SK-N-SH treated with all-trans-retinoic acid at 6 μM for 48 hours (cell line): ENCODE measurements around the gene NUTM1.

Experiments used
- ATAC-seq: fragments of 200-7000 bp; cut with Tn5 transposase; 3 replicates; pipeline ENCODE4 v1.9.1; 2020; ENCODE audit warnings: mild to moderate bottlenecking, moderate library complexity
- BACH2 ChIP-seq: fragments of 250-450 bp; sonication (Bioruptor Pico); IDR thresholded peaks from 2 replicates; pipeline ENCODE4 v1.9.0; 2021; ENCODE audit warnings: mild to moderate bottlenecking, borderline replicate concordance
- GLIS3 ChIP-seq: fragments of 250-450 bp; sonication (Bioruptor Pico); IDR thresholded peaks from 2 replicates; pipeline ENCODE4 v1.5.0; 2020; ENCODE audit warnings: mild to moderate bottlenecking, moderate library complexity
- ISL1 ChIP-seq: fragments of 250-450 bp; sonication (Bioruptor Pico); IDR thresholded peaks from 2 replicates; pipeline ENCODE4 v2.1.2; 2022; ENCODE audit warnings: mild to moderate bottlenecking, moderate library complexity
- RARB ChIP-seq: fragments of 250-450 bp; sonication (Bioruptor Pico); IDR thresholded peaks from 2 replicates; pipeline ENCODE4 v1.8.0; 2021; ENCODE audit warnings: mild to moderate bottlenecking, moderate library complexity
- SNAI2 ChIP-seq: fragments of 250-450 bp; sonication (Bioruptor Pico); IDR thresholded peaks from 2 replicates; pipeline ENCODE4 v1.5.0; 2020; ENCODE audit warnings: mild to moderate bottlenecking, moderate library complexity
- TCF4 ChIP-seq: fragments of 250-450 bp; sonication (Bioruptor Pico); IDR thresholded peaks from 2 replicates; pipeline ENCODE4 v1.8.0; 2021; ENCODE audit warnings: mild to moderate bottlenecking, moderate library complexity, borderline replicate concordance
- TOX ChIP-seq: fragments of 250-450 bp; sonication (Bioruptor Pico); IDR thresholded peaks from 2 replicates; pipeline ENCODE4 v1.8.0; 2021; ENCODE audit warnings: mild to moderate bottlenecking, moderate library complexity, borderline replicate concordance
- ZC3H10 ChIP-seq: fragments of 250-450 bp; sonication (Bioruptor Pico); IDR thresholded peaks from 2 replicates; pipeline ENCODE4 v1.5.1; 2021; ENCODE audit warnings: mild to moderate bottlenecking, moderate library complexity
- ZFP3 ChIP-seq: fragments of 250-450 bp; sonication (Bioruptor Pico); IDR thresholded peaks from 2 replicates; pipeline ENCODE4 v1.5.0; 2020; ENCODE audit warnings: mild to moderate bottlenecking, moderate library complexity
- ZNF565 ChIP-seq: fragments of 450-650 bp; formaldehyde crosslinking; conservative IDR thresholded peaks from 2 replicates; pipeline ENCODE4 v1.5.0; 2020; ENCODE audit warnings: low read depth, mild to moderate bottlenecking, moderate library complexity
- ZNF70 ChIP-seq: fragments of 450-650 bp; formaldehyde crosslinking; IDR thresholded peaks from 2 replicates; pipeline ENCODE4 v1.5.0; 2020; ENCODE audit warnings: mild to moderate bottlenecking, moderate library complexity
- ZNF8 ChIP-seq: fragments of 450-650 bp; formaldehyde crosslinking; IDR thresholded peaks from 2 replicates; pipeline ENCODE4 v1.5.0; 2020; ENCODE audit warnings: mild to moderate bottlenecking, moderate library complexity
- TF ChIP-seq, protein P1 (sequence below): fragments of 250-450 bp; sonication (Bioruptor Pico); IDR thresholded peaks from 2 replicates; pipeline ENCODE4 v1.5.0; 2020; ENCODE audit warnings: mild to moderate bottlenecking, moderate library complexity
- TF ChIP-seq, protein P2 (sequence below): fragments of 250-450 bp; sonication (Bioruptor Pico); IDR thresholded peaks from 2 replicates; pipeline ENCODE4 v1.8.0; 2021; ENCODE audit warnings: low read depth, mild to moderate bottlenecking, moderate library complexity, borderline replicate concordance
- TF ChIP-seq, protein P3 (sequence below): fragments of 250-450 bp; sonication (Bioruptor Pico); IDR thresholded peaks from 2 replicates; pipeline ENCODE4 v1.5.1; 2021; ENCODE audit warnings: mild to moderate bottlenecking, moderate library complexity
- TF ChIP-seq, protein P4 (sequence below): fragments of 250-450 bp; sonication (Bioruptor Pico); IDR thresholded peaks from 2 replicates; pipeline ENCODE4 v1.8.0; 2020; ENCODE audit warnings: mild to moderate bottlenecking, moderate library complexity, borderline replicate concordance
- TF ChIP-seq, protein P5 (sequence below): fragments of 250-450 bp; sonication (Bioruptor Pico); IDR thresholded peaks from 2 replicates; pipeline ENCODE4 v1.5.1; 2020; ENCODE audit warnings: low read depth, mild to moderate bottlenecking, moderate library complexity

Gene NUTM1

DNA sequence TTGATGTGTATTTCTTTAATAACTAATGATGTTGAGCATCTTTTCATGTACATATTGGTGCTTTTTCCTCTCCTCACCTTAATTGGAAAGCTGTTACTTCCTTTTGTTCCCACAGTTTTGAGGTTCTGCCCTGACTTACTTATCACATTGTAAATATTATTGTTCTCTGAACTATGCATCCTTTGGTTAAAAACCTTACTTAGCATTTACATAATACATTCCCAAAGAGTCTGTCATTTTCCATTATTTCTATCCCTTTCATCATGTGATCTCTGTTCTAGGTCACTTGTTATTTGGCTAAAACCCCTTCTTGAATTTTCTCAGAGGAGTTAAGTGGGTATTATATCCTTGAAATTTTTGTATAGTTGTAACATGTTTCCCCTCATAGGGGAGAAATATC is 38.5 kb upstream of the NUTM1 start (continued):
- TF ChIP-seq, protein P1, sequence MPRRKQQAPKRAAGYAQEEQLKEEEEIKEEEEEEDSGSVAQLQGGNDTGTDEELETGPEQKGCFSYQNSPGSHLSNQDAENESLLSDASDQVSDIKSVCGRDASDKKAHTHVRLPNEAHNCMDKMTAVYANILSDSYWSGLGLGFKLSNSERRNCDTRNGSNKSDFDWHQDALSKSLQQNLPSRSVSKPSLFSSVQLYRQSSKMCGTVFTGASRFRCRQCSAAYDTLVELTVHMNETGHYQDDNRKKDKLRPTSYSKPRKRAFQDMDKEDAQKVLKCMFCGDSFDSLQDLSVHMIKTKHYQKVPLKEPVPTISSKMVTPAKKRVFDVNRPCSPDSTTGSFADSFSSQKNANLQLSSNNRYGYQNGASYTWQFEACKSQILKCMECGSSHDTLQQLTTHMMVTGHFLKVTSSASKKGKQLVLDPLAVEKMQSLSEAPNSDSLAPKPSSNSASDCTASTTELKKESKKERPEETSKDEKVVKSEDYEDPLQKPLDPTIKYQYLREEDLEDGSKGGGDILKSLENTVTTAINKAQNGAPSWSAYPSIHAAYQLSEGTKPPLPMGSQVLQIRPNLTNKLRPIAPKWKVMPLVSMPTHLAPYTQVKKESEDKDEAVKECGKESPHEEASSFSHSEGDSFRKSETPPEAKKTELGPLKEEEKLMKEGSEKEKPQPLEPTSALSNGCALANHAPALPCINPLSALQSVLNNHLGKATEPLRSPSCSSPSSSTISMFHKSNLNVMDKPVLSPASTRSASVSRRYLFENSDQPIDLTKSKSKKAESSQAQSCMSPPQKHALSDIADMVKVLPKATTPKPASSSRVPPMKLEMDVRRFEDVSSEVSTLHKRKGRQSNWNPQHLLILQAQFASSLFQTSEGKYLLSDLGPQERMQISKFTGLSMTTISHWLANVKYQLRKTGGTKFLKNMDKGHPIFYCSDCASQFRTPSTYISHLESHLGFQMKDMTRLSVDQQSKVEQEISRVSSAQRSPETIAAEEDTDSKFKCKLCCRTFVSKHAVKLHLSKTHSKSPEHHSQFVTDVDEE (CRISPR knock-in tag), result no peak
- TF ChIP-seq, all 23 proteins: peak for 0

DNA sequence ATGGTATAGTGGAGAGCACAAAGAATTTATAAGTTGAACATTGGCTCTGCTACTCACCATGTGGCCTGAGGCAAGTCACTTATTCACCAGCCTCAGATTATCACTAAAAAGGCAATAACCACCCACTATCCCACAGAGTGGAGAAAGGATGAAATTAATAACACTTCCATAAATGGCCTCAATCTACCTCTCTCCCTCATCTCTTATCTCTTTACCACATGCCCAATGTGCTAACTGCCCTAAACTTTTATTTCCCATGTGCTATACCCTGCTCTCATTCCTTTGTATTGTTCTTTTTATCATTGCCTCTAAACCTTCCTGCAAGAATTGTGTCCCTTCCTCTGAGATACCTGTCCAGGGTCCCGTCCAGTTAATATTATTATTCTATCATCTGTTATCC is 31.6 kb upstream of the NUTM1 start:
- no peak for ATAC-seq
- no peak for TF ChIP-seq RARB (CRISPR knock-in tag)
- no peak for TF ChIP-seq BACH2 (CRISPR knock-in tag)
- TF ChIP-seq, protein P2, sequence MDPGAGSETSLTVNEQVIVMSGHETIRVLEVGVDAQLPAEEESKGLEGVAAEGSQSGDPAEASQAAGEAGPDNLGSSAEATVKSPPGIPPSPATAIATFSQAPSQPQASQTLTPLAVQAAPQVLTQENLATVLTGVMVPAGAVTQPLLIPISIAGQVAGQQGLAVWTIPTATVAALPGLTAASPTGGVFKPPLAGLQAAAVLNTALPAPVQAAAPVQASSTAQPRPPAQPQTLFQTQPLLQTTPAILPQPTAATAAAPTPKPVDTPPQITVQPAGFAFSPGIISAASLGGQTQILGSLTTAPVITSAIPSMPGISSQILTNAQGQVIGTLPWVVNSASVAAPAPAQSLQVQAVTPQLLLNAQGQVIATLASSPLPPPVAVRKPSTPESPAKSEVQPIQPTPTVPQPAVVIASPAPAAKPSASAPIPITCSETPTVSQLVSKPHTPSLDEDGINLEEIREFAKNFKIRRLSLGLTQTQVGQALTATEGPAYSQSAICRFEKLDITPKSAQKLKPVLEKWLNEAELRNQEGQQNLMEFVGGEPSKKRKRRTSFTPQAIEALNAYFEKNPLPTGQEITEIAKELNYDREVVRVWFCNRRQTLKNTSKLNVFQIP (CRISPR knock-in tag), result no peak
- TF ChIP-seq SNAI2 (CRISPR knock-in tag), result no peak
- TF ChIP-seq, protein P3, sequence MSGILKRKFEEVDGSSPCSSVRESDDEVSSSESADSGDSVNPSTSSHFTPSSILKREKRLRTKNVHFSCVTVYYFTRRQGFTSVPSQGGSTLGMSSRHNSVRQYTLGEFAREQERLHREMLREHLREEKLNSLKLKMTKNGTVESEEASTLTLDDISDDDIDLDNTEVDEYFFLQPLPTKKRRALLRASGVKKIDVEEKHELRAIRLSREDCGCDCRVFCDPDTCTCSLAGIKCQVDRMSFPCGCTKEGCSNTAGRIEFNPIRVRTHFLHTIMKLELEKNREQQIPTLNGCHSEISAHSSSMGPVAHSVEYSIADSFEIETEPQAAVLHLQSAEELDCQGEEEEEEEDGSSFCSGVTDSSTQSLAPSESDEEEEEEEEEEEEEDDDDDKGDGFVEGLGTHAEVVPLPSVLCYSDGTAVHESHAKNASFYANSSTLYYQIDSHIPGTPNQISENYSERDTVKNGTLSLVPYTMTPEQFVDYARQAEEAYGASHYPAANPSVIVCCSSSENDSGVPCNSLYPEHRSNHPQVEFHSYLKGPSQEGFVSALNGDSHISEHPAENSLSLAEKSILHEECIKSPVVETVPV (CRISPR knock-in tag), result no peak
- TF ChIP-seq, protein P4, sequence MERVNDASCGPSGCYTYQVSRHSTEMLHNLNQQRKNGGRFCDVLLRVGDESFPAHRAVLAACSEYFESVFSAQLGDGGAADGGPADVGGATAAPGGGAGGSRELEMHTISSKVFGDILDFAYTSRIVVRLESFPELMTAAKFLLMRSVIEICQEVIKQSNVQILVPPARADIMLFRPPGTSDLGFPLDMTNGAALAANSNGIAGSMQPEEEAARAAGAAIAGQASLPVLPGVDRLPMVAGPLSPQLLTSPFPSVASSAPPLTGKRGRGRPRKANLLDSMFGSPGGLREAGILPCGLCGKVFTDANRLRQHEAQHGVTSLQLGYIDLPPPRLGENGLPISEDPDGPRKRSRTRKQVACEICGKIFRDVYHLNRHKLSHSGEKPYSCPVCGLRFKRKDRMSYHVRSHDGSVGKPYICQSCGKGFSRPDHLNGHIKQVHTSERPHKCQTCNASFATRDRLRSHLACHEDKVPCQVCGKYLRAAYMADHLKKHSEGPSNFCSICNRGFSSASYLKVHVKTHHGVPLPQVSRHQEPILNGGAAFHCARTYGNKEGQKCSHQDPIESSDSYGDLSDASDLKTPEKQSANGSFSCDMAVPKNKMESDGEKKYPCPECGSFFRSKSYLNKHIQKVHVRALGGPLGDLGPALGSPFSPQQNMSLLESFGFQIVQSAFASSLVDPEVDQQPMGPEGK (CRISPR knock-in tag), result no peak
- no peak for TF ChIP-seq TOX (CRISPR knock-in tag)
- no peak for TF ChIP-seq ZNF565 (CRISPR knock-in tag)
- TF ChIP-seq GLIS3, result no peak
- no peak for TF ChIP-seq ZNF70 (CRISPR knock-in tag)
- TF ChIP-seq ZFP3 (CRISPR knock-in tag), result no peak
- TF ChIP-seq, protein P5, sequence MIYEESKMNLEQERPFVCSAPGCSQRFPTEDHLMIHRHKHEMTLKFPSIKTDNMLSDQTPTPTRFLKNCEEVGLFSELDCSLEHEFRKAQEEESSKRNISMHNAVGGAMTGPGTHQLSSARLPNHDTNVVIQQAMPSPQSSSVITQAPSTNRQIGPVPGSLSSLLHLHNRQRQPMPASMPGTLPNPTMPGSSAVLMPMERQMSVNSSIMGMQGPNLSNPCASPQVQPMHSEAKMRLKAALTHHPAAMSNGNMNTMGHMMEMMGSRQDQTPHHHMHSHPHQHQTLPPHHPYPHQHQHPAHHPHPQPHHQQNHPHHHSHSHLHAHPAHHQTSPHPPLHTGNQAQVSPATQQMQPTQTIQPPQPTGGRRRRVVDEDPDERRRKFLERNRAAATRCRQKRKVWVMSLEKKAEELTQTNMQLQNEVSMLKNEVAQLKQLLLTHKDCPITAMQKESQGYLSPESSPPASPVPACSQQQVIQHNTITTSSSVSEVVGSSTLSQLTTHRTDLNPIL (CRISPR knock-in tag), result no peak
- no peak for TF ChIP-seq ZC3H10 (CRISPR knock-in tag)
- TF ChIP-seq ZNF8, result no peak
- TF ChIP-seq, protein P1 (CRISPR knock-in tag), result no peak
- TF ChIP-seq TCF4, result no peak
- no peak for TF ChIP-seq ISL1 (CRISPR knock-in tag)
